HL-60 (cell line): Measurements from ENCODE around the gene DAPK1.

Source experiments
- DNase-seq, 2 experiments: peaks; one replicate each; pipeline ENCODE4 v3.0.0-alpha.2; 2010 to 2020; ENCODE audit warnings: low read depth in 1 of 2, low spot score in 1 of 2
- H3K27ac ChIP-seq: fragments of 250-450 bp; sonication (Bioruptor Pico); replicated peaks from 2 replicates; pipeline ENCODE4 v1.5.1; 2020; ENCODE audit warnings: mild to moderate bottlenecking, moderate library complexity
- H3K27me3 ChIP-seq: fragments of 250-450 bp; sonication (Bioruptor Pico); 2 replicates; pipeline ENCODE4 v1.5.1; 2021; ENCODE audit warnings: mild to moderate bottlenecking, moderate library complexity; ENCODE audit not compliant: insufficient read depth, poor library complexity, severe bottlenecking
- H3K4me3 ChIP-seq: replicated peaks from 2 replicates; pipeline ENCODE4 v1.5.1; 2011; ENCODE audit warnings: mild to moderate bottlenecking, control low read depth, low read length; ENCODE audit not compliant: insufficient read depth
- GABPA ChIP-seq: IDR thresholded peaks from 2 replicates; pipeline ENCODE4 v1.6.1; 2012; ENCODE audit warnings: low read depth
- POLR2AphosphoS5 ChIP-seq: IDR thresholded peaks from 2 replicates; pipeline ENCODE4 v1.6.1; 2012; ENCODE audit warnings: low read depth
- SPI1 ChIP-seq: IDR thresholded peaks from 2 replicates; pipeline ENCODE4 v1.6.1; 2012; ENCODE audit warnings: low read depth, mild to moderate bottlenecking, borderline replicate concordance
- TF ChIP-seq, protein P1 (sequence below): IDR thresholded peaks from one replicate; pipeline ENCODE4 v1.5.1; 2011; ENCODE audit warnings: low read length, control low read depth, inconsistent platforms; ENCODE audit not compliant: insufficient read depth
- TF ChIP-seq, protein P2 (sequence below): IDR thresholded peaks from 2 replicates; pipeline ENCODE4 v1.6.1; 2012; ENCODE audit warnings: low read depth; ENCODE audit not compliant: insufficient replicate concordance

Gene DAPK1

DNA sequence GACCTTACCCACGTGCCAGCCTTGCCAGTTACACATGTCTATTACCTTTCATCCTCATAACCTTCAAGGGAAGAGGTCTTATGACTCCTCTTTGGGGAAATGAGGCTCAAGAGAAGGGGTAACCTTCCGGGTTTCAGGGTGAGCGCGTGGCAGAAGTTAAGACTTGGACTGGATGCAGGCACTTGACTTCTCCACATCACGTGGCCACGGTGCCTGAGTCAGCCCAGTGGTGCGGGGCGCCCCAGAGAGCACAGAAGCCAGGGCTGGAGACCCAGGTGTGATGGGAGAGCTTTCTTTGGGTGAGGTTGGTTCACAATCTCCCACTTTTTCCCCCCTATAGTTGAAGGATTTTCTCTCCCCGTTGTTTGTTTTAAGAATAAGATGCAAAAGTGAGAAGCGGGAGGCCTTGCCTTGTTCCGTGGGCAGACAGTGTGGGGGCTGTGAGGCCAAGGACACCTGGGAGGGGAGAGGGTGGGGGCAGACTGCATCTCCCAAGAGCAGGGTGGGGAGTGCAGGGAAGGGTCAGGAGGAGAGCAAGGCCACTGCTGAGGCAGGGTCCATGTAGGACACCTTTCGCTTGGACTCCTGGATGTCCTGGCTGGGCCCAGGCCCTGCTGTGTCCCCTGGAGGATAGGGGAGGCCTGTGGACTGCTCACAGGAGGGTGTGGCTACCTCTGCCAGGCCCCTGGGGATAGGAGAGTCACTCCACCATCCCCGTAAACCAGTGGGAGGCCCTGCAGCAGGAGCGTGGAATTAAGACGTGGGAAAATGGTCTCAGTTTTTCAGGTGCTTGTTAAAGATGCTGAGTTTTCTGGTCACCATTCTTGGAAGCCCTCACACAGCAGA, 138.2 kb downstream of the DAPK1 start:
- Histone ChIP-seq H3K27ac (no peak overlapping the region), H3K27me3 (no peaks in the 10 kb centered on the region), H3K4me3 (no peak overlapping the region)
- DNase-seq: no peak
- TF ChIP-seq, protein P1, sequence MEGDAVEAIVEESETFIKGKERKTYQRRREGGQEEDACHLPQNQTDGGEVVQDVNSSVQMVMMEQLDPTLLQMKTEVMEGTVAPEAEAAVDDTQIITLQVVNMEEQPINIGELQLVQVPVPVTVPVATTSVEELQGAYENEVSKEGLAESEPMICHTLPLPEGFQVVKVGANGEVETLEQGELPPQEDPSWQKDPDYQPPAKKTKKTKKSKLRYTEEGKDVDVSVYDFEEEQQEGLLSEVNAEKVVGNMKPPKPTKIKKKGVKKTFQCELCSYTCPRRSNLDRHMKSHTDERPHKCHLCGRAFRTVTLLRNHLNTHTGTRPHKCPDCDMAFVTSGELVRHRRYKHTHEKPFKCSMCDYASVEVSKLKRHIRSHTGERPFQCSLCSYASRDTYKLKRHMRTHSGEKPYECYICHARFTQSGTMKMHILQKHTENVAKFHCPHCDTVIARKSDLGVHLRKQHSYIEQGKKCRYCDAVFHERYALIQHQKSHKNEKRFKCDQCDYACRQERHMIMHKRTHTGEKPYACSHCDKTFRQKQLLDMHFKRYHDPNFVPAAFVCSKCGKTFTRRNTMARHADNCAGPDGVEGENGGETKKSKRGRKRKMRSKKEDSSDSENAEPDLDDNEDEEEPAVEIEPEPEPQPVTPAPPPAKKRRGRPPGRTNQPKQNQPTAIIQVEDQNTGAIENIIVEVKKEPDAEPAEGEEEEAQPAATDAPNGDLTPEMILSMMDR: no peak
- TF ChIP-seq GABPA (no peak), POLR2AphosphoS5 (no peak), SPI1 (no peak)
- TF ChIP-seq, protein P2, sequence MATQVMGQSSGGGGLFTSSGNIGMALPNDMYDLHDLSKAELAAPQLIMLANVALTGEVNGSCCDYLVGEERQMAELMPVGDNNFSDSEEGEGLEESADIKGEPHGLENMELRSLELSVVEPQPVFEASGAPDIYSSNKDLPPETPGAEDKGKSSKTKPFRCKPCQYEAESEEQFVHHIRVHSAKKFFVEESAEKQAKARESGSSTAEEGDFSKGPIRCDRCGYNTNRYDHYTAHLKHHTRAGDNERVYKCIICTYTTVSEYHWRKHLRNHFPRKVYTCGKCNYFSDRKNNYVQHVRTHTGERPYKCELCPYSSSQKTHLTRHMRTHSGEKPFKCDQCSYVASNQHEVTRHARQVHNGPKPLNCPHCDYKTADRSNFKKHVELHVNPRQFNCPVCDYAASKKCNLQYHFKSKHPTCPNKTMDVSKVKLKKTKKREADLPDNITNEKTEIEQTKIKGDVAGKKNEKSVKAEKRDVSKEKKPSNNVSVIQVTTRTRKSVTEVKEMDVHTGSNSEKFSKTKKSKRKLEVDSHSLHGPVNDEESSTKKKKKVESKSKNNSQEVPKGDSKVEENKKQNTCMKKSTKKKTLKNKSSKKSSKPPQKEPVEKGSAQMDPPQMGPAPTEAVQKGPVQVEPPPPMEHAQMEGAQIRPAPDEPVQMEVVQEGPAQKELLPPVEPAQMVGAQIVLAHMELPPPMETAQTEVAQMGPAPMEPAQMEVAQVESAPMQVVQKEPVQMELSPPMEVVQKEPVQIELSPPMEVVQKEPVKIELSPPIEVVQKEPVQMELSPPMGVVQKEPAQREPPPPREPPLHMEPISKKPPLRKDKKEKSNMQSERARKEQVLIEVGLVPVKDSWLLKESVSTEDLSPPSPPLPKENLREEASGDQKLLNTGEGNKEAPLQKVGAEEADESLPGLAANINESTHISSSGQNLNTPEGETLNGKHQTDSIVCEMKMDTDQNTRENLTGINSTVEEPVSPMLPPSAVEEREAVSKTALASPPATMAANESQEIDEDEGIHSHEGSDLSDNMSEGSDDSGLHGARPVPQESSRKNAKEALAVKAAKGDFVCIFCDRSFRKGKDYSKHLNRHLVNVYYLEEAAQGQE: no peak

DNA sequence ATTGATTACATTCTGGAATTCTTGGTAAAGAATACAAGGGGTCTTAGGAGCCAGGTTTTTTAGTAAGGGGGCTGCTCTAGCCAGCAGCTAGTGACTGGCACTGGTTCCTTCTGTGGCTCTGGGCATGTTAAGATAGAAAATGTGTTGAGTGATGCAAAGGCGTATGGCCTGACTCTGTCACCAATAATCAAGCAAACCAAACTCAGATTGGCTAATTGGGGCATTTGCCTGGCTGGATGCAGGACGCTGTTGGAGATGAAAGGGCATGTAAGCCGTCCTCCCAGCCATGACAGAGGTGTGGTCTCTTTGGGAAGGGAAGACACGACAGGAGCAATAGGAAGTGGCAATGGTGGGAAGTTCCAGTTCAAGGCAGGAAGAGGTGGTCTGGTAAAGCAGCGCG, 140.6 kb downstream of the DAPK1 start:
- no peak for DNase-seq
- TF ChIP-seq SPI1: no peak
- no peak for TF ChIP-seq POLR2AphosphoS5
- TF ChIP-seq, protein P1: no peak
- TF ChIP-seq, protein P2: no peak
- TF ChIP-seq GABPA: no peak
- H3K27me3 ChIP-seq: no peaks in the 10 kb centered on the region
- H3K27ac ChIP-seq: no peak overlapping the region
- H3K4me3 ChIP-seq: no peak overlapping the region

DNA sequence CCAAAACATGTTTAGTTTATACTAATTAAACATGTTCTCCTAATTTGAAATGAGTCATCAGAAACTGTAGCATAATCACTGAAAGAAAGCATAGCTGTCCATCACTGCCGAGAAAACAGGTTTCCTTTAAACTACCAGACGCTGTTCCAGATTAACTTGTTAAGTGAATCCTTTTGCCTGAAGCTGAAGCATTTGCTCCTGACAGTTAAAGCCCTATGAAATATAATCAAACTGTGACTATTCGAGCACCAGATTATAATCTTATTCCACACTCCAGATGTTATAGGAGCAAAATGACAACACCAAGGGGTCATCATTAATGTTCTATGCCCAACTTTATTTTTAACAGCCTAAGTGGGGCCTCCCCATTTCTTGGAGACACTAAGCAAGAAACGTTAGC, 142.3 kb downstream of the DAPK1 start:
- Histone ChIP-seq H3K27ac (no peak overlapping the region), H3K4me3 (no peak overlapping the region), H3K27me3 (no peaks in the 10 kb centered on the region)
- TF ChIP-seq POLR2AphosphoS5 (no peak), SPI1 (no peak), GABPA (no peak)
- TF ChIP-seq, protein P2: no peak
- TF ChIP-seq, protein P1: no peak
- DNase-seq: no peak
